Activated naive CD8-positive, alpha-beta T cell treated with anti-CD3 and anti-CD28 coated beads, Interleukin-2, amount 10 ng/mL, durations not matched to agents 7 days and 5 days (primary cell): ENCODE data around the gene LRRC26. TPM values are rescaled to one million over a fixed set of nuclear protein-coding genes. Genes with fewer than 3 reads are reported as not detected.

Experiments
- ATAC-seq: fragments of 150-1000 bp; cut with Tn5 transposase; one replicate; pipeline ENCODE4 v1.10.0; 2021; ENCODE audit warnings: low read depth, moderate library complexity
- POLR2A ChIA-PET: fragments of 350-600 bp; sonication (Branson Sonifier 250); formaldehyde crosslinking; loops from one replicate; lab custom pipeline; 2021; ENCODE audit warnings: antibody characterized with exemption; lab: Charles Lee
- DNase-seq: peaks from one replicate; pipeline ENCODE4 v3.0.0; 2021
- H3K27ac Mint-ChIP-seq: one replicate; pipeline ENCODE4 v1.8.0; 2022; ENCODE audit warnings: mild to moderate bottlenecking, mixed read lengths
- H3K27me3 Mint-ChIP-seq: one replicate; pipeline ENCODE4 v1.8.0; 2022; ENCODE audit warnings: mild to moderate bottlenecking, moderate library complexity, mixed read lengths
- H3K36me3 Mint-ChIP-seq: one replicate; pipeline ENCODE4 v1.8.0; 2021; ENCODE audit warnings: mild to moderate bottlenecking, mixed read lengths
- H3K4me1 Mint-ChIP-seq: one replicate; pipeline ENCODE4 v1.8.0; 2021; ENCODE audit warnings: mixed read lengths
- H3K4me3 Mint-ChIP-seq: one replicate; pipeline ENCODE4 v1.8.0; 2022; ENCODE audit warnings: mild to moderate bottlenecking, moderate library complexity, mixed read lengths
- H3K9me3 Mint-ChIP-seq: one replicate; pipeline ENCODE4 v1.8.0; 2021; ENCODE audit warnings: mixed read lengths
- total RNA-seq, 2 experiments: library from RNA; stranded (reverse); gene quantifications; one replicate each; pipeline ENCODE4 v1.2.3, GENCODE V29; 2021

LRRC26 gene
- total RNA-seq, 2 experiments from 2014 or later, result not detected

DNA sequence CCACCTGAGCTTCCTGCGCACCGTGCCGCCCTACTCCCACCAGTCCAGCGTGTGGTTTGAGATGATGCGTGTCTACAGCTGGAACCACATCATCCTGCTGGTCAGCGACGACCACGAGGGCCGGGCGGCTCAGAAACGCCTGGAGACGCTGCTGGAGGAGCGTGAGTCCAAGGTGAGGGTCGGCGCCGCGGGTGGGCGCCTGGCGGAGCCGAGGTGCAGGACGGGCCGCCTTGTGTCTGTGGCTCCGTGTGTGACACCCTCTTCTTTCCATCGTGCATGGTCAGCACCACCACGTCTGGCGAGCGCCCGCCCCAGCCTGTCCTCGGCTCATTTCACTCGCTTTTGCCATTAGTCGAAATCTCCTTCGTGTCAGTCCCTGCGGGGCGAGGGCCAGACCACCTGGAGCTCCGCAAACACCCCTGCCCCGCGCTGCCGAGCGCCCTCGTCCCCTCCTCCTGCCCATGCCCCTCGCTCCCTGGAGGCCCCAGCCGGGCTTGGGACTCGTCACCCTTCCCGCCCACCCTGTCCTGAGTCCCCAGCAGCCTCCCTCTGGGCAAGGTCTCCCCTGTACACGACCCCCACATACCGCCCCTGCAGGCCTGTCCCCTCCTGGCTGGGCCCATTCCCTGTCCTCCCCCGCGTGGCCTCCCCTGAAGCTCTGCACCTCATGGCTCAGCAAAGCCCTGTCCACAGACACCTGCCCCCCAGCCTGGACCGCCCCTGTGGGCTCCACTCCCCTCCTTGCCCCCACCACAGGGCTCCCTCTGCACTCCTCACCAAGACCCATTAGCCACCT lies 23.9 kb downstream of the LRRC26 start:
- Mint-ChIP-seq H3K9me3 (no peaks in the 10 kb centered on the region), H3K4me3 (no peak overlapping the region), H3K36me3 (no peaks in the 10 kb centered on the region), H3K4me1 (peaks cover 4% of the 10 kb centered on the region), H3K27me3 (peaks cover 6% of the 10 kb centered on the region), H3K27ac (no peak overlapping the region)
- peak; percentile 28 for DNase-seq
- POLR2A ChIA-PET, result interaction anchor here (1.1 kb wide), 1 partner anchor 12 kb away, joined by 3 read pairs; no protein-coding TSS in a partner anchor
- no peak for ATAC-seq

DNA sequence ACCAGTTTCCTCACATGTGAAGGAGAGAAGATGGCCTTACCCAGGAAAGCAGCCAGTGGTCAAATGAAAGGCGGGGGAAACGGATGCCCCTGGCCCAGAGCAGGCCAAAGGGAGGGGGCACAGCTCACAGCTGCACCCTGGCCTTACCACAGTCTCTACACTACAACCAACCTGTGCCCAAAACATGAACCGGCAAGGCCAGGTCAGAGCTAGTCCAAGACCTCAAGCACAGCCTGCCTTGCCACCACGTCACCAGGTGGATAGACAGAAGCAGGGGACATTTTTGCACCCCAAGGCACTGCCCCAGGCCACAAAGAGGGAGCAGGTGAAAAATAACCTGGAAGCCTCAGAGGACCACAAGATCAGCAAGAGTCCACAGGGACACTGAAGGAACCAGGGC lies 26.4 kb downstream of the LRRC26 start:
- Mint-ChIP-seq H3K27me3 (peaks cover 23% of the 10 kb centered on the region), H3K4me3 (no peak overlapping the region), H3K36me3 (no peaks in the 10 kb centered on the region), H3K9me3 (no peaks in the 10 kb centered on the region), H3K4me1 (peaks cover 9% of the 10 kb centered on the region), H3K27ac (no peak overlapping the region)
- POLR2A ChIA-PET, result no interaction called here
- no peak for ATAC-seq
- DNase-seq, result no peak

DNA sequence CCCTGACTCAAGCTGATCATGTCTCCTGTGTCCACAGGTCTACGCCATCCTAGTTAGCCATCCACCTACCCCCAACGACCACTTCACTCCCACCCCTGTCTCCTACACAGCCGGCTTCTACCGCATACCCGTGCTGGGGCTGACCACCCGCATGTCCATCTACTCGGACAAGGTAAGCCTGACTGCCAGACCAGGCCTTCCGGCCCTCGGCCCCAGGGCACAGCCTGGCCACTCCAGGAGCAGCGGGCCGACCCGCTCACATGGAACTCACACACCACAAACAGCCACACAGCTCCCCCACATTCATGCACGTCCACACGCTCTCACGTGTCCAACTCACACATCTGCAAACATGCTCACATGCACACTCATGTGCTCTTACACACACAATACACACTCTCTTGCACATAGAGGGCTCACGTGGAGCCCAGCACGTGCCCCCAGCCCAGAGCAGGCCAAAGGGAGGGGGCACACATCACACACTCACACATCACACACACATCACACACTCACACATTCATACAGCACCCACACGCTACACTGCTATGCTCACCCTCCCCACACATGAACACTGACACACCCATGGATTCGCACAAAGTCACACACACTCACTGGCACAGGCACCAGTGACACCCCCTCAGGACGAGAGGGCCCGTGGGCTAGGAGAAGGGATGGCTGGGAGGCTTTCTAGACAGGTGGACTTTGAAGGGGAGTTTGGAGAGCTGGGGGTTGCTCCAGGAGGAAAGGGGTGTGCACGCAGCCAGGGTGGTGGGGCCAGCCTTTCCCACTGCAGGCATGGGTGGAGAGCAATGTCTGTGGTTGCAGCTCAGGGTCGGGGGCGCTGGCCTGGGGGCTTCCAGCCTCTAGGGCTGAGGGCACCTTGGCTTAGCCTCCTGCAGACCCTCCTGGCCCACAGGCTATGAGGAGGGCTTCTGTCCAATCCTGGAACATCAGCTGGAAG lies 27.6 kb downstream of the LRRC26 start:
- DNase-seq, result no peak
- Mint-ChIP-seq H3K27me3 (peaks cover 35% of the 10 kb centered on the region), H3K4me3 (no peak overlapping the region), H3K27ac (no peak overlapping the region), H3K36me3 (no peaks in the 10 kb centered on the region), H3K4me1 (peaks cover 10% of the 10 kb centered on the region), H3K9me3 (no peaks in the 10 kb centered on the region)
- no peak for ATAC-seq
- POLR2A ChIA-PET, result interaction anchor here (0.6 kb wide), 1 partner anchor 19 kb away, joined by 3 read pairs; no protein-coding TSS in a partner anchor

DNA sequence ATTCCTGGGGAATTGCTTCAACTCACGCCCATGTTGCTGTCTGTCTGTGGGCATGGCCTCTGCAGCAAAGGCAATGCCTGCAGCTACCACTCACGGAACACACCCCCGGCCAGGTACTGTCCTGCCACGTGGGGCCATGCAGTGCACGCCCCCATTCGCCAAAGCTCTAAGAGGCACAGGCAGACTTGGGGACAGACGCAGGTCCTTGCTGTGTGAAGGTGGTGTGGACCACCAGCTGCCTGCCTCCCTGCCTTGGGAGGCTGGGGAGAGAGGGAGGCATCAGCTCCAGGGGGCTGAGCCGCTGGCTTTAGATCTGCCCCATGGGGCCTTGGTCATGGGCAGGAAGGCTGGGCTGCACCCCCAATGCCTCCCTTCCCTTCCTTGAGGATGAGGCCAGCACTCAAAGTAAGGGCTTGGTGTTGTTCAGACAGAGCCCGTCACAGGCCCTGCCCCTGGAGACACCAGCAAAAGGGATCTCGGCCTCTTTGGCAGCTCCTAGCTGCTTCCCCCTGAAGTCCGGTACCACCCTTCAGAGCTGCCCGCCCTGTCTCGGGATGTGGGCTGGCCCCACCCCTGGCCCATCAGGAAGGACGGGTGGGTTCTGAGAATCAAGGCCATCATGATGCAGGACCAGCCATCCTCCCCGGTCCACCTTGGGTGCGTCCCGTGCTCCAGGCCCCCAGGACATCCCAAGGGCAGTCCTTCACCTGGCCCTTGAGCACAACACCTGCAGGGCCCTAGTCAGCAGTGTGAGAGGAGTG lies 28.6 kb downstream of the LRRC26 start:
- Mint-ChIP-seq H3K27ac (no peak overlapping the region), H3K36me3 (no peaks in the 10 kb centered on the region), H3K4me1 (peaks cover 8% of the 10 kb centered on the region), H3K27me3 (peaks cover 44% of the 10 kb centered on the region), H3K4me3 (no peak overlapping the region), H3K9me3 (no peaks in the 10 kb centered on the region)
- DNase-seq (no peak), ATAC-seq (no peak)
- POLR2A ChIA-PET, result interaction anchor here (0.9 kb wide), 1 partner anchor 83 kb away, joined by 3 read pairs; no protein-coding TSS in a partner anchor

DNA sequence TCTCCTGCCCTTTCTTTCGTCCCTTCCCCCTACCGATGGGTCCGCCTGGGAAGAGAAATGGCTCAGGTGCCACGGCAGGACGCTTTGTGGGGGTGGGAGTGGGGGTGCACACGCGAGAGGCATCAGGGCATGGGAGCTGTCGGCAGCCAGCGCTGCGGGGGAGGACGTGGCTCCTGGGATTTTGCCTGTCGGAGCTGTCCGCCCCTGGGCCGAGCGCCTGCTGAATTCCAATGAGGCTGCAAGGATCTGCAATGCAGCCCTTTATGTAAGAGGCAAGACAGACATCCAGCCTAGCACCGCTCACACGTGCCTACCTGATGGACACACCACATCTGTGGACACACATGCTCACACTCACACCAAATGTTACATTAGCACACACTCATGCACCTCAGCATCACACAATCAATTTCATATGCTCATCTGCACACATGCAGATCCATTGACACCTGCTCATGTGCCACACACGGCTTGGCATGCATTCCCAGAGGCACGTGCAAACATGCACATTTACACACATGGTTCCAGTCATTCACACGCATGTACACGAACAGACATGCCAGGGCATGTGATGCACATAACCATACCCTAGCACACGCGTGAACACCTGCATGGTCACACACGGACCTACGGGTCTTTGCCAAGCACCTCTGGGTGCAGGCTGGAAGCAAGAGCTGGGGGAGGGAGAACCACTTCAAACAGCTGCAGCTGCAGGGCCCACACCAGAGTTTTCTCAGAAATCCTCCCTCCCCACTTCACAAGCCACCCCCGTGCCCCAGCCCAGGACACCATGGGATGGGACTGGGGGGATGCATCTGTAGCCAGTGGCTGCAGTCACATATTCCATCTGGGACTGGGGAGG lies 29.5 kb downstream of the LRRC26 start:
- peaks cover 49% of the 10 kb centered on the region for H3K27me3 Mint-ChIP-seq
- H3K9me3 Mint-ChIP-seq, result no peaks in the 10 kb centered on the region
- POLR2A ChIA-PET, result interaction anchor here (0.9 kb wide), 1 partner anchor 84 kb away, joined by 3 read pairs; no protein-coding TSS in a partner anchor
- H3K4me1 Mint-ChIP-seq, result peaks cover 8% of the 10 kb centered on the region
- H3K27ac Mint-ChIP-seq, result no peak overlapping the region
- ATAC-seq, result no peak
- DNase-seq, result no peak
- no peaks in the 10 kb centered on the region for H3K36me3 Mint-ChIP-seq
- no peak overlapping the region for H3K4me3 Mint-ChIP-seq

DNA sequence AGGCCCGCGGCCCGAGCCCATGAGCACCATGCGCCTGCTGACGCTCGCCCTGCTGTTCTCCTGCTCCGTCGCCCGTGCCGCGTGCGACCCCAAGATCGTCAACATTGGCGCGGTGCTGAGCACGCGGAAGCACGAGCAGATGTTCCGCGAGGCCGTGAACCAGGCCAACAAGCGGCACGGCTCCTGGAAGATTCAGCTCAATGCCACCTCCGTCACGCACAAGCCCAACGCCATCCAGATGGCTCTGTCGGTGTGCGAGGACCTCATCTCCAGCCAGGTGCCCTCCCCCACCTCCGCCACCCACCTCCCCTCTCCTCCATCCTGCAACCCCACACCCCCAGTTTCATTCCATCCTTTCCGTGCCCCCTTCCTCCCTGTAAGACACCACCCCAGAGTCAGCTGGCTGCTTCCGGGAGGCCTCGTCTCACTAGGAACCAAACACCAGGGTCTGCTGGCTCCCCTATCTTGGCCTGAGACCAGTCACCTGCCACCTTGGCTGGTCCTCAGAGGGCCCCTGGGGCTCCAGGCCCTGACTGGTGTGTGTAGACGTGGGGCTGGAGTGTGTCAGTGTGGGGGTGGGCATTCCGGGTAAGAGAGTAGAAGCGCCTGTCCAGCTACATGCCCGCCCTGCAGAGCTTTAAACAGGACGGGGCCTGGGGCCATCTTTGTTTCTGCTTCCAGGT lies 30.2 kb downstream of the LRRC26 start:
- Mint-ChIP-seq H3K36me3 (no peaks in the 10 kb centered on the region), H3K9me3 (no peaks in the 10 kb centered on the region), H3K27ac (no peak overlapping the region), H3K4me3 (no peak overlapping the region), H3K4me1 (peaks cover 8% of the 10 kb centered on the region), H3K27me3 (peaks cover 51% of the 10 kb centered on the region)
- ATAC-seq (no peak), DNase-seq (no peak)
- POLR2A ChIA-PET, result no interaction called here

DNA sequence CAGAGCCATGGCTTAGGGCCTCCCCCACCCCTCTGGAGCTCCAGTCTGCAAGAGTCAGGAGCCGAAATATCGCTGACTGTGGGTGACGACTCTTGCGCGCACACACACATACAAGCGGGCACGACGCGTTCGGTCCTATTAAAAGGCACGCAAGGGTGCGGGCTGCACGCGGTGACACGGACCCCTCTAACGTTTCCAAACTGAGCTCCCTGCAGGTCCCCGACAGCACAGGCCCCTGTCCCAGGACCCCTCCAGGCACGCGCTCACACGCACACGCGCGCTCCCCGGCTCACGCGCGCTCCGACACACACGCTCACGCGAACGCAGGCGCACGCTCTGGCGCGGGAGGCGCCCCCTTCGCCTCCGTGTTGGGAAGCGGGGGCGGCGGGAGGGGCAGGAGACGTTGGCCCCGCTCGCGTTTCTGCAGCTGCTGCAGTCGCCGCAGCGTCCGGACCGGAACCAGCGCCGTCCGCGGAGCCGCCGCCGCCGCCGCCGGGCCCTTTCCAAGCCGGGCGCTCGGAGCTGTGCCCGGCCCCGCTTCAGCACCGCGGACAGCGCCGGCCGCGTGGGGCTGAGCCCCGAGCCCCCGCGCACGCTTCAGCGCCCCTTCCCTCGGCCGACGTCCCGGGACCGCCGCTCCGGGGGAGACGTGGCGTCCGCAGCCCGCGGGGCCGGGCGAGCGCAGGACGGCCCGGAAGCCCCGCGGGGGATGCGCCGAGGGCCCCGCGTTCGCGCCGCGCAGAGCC lies 31.0 kb downstream of the LRRC26 start, which contains the start of gene GRIN1:
Gene GRIN1, plus strand, starts transcription at position 433 of the 746 bp plus-strand sequence. CDS start 333 bp downstream, outside the sequence.
- peak; percentile 80 for ATAC-seq
- peaks cover 58% of the 10 kb centered on the region for H3K27me3 Mint-ChIP-seq
- no peaks in the 10 kb centered on the region for H3K9me3 Mint-ChIP-seq
- DNase-seq, result peak; percentile 83
- peaks cover 8% of the 10 kb centered on the region for H3K4me1 Mint-ChIP-seq
- no peak within 1 kb of the TSS for H3K4me3 Mint-ChIP-seq
- H3K36me3 Mint-ChIP-seq, result no peaks in the 10 kb centered on the region
- POLR2A ChIA-PET, result no interaction called here
- no peak within 1 kb of the TSS for H3K27ac Mint-ChIP-seq

DNA sequence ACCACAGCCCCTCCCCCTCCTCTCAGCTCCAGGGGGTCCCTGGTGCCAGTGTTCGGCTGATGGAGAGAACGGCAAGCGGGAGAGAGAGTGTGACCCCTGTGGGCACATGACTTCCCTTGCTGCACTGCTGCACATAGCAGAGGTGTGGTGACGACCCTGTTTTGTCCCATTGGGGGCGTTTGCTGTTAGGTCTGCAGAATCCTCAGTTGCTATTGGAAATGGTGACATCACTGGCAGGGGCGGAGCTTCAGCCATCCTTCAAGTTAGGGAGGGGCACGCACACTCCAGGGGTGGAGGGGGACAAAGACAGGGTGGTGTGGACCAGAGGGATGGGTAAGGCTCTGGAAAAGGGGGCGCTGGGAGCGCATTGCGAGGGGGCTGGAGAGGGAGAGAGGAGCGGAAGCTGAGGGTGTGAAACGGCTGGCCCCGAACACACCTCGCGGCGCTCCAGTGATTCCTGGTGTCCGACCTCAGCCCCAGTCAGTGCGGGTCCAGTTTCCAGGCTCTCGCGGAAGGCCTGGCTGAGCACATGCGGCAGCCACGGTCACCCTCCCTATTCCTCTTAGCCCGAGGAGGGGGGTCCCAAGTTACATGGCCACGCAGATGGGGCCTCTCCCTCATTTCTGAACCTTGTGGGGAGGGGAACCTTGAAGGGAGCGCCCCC lies 31.7 kb downstream of the LRRC26 start:
- ATAC-seq (no peak), DNase-seq (no peak)
- Mint-ChIP-seq H3K36me3 (no peaks in the 10 kb centered on the region), H3K9me3 (no peaks in the 10 kb centered on the region), H3K27me3 (peaks cover 60% of the 10 kb centered on the region), H3K4me3 (no peak overlapping the region), H3K4me1 (peaks cover 8% of the 10 kb centered on the region), H3K27ac (no peak overlapping the region)
- POLR2A ChIA-PET, result interaction anchor here (0.7 to 1.1 kb wide), 2 partner anchors 13 to 60 kb away, joined by 3 to 4 read pairs; no protein-coding TSS in a partner anchor

DNA sequence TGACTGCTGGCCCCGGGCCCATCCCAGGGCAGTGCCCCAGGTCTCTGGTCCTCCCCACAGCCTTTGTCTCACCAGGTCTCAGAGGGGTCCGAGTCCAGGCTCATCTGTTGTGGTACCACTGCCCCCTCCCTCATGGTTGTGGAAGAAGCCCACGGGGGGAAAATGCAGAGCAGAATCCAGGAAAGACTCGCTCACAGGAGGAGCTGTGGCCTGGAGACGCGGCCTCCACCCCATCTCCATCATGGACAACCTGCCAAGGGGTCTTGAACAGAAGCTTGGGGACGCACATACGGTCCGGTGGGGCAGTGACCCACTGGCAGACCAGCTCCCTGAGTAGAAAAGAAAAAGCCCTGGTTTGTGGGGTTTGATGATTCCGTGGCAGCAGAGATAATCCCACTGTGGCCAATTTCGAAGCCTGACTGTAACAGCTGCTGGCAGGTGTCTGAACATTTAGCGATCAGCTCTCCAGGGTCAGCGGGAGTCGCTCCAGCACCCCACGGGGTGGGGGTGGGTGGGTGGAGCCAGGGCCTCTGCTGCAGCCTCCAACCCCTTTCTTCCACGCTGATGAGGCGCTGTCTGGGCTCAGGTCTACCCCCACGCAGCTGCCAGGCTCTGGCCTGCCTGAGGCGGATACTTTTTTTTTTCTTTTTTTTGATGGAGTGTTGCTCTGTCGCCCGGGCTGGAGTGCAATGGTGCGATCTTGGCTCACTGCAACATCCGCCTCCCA lies 32.8 kb downstream of the LRRC26 start:
- Mint-ChIP-seq H3K27me3 (peaks cover 66% of the 10 kb centered on the region), H3K27ac (no peak overlapping the region), H3K4me3 (no peak overlapping the region), H3K36me3 (no peaks in the 10 kb centered on the region), H3K4me1 (peaks cover 8% of the 10 kb centered on the region), H3K9me3 (no peaks in the 10 kb centered on the region)
- DNase-seq, result no peak
- ATAC-seq, result no peak
- POLR2A ChIA-PET, result interaction anchor here (0.7 to 1.1 kb wide), 2 partner anchors 14 to 61 kb away, joined by 3 to 4 read pairs; no protein-coding TSS in a partner anchor

DNA sequence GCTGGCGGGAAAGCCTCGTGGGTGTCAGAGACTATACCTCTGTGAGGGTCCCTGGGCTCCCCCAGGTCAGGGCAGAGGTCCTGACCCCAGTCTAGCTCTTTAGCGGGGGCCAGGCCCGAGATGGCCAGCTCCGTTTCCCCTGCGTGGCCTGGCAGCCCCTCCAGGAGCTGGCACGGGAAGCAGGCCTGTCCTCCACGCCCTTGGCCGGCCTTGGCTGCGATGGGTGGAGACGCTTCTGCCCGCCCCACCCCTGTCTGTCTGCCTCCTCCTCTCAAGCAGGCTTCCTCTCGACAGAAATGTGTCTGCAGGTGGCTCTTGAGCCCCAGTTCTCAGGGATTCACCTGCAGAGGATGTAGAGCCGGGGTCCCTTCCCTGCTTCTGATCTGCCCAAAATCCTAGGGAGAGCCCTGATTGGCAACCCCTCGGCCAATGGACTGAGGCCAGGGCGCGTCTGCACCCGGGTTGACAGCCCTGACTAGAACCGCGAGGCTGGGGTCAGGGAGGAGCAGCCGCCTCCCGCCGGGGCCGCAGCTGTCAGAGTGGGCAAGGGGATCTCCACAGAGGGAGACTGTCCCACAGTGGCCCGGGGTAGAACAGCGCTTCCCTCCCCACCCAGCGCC lies 33.5 kb downstream of the LRRC26 start:
- POLR2A ChIA-PET, result no interaction called here
- peaks cover 66% of the 10 kb centered on the region for H3K27me3 Mint-ChIP-seq

More for the DNA sequence above, 33.5 kb downstream of the LRRC26 start:
- no peaks in the 10 kb centered on the region for H3K36me3 Mint-ChIP-seq
- H3K4me1 Mint-ChIP-seq, result peaks cover 8% of the 10 kb centered on the region
- ATAC-seq (no peak), DNase-seq (no peak)
- no peaks in the 10 kb centered on the region for H3K9me3 Mint-ChIP-seq
- no peak overlapping the region for H3K4me3 Mint-ChIP-seq
- no peak overlapping the region for H3K27ac Mint-ChIP-seq
